ENCODE results near the gene NUP42. TPM values are rescaled to one million over a fixed set of nuclear protein-coding genes. Genes with fewer than 3 reads are reported as not detected.

Gene NUP42
- total and polyA plus RNA-seq, 2 donors (not counting 3 experiments of a cell fraction or from before 2014, with no cell fraction given), result 31.5 to 38.6 TPM

DNA sequence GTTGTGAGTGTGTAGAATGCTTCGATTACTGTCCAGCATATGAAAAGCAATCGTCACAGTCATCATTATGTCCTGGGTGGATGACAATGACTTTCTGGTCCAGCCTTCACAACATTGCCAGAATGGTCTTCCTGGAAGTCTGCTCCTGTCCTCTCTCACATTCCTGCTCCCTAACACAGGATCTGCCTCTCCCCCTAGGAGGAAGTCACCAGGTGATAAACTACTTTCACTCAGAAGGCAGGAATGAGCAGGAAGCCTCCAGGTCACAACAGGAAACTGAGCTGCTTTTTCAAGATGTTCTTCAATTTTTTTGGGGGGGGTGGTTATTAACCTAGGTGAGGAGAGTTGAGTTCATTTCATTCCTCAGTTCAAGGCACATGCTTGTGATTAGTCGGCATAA lies 51.1 kb downstream of the NUP42 start:
- FAIRE-seq (no peak), DNase-seq (ENCODE audit: low read depth, low spot score) (no peak)
- no peak overlapping the region for H3K4me2 ChIP-seq (ENCODE audit: insufficient read depth, low read length)
- H3K4me1 ChIP-seq (ENCODE audit: control insufficient read depth, extremely low read depth, insufficient read depth, low read length), result no peaks in the 10 kb centered on the region
- no peaks in the 10 kb centered on the region for H4K20me1 ChIP-seq (replicated peaks; ENCODE audit: control insufficient read depth, extremely low read depth, insufficient read depth, low read length)
- H2AFZ ChIP-seq (ENCODE audit: low read depth, low read length), result no peak overlapping the region
- H3K4me3 ChIP-seq (replicated peaks in 1 of 3; ENCODE audit: insufficient read depth in 1 of 3, low read depth in 1 of 3, low read length in 3 of 3), result no peak overlapping the region
- POLR2A ChIA-PET, result no interaction called here
- H3K79me2 ChIP-seq (ENCODE audit: control insufficient read depth, insufficient read depth, low read length), result no peaks in the 10 kb centered on the region
- H3K9me3 ChIP-seq (replicated peaks; ENCODE audit: control insufficient read depth, insufficient read depth, low read length), result no peaks in the 10 kb centered on the region
- no TSS peak for BruUV-seq (replicated peaks)
- no peaks in the 10 kb centered on the region for H3K36me3 ChIP-seq (ENCODE audit: control insufficient read depth in 2 of 2, extremely low read depth in 1 of 2, insufficient read depth in 2 of 2, low read length in 2 of 2)
- CTCF ChIA-PET, result no interaction called here
- H3K27me3 ChIP-seq (ENCODE audit: control insufficient read depth in 2 of 2, insufficient read depth in 2 of 2, low read length in 2 of 2), result peaks cover 0 to 6% of the 10 kb centered on the region in 2 experiments
- no peak overlapping the region for H3K9ac ChIP-seq (replicated peaks; ENCODE audit: extremely low read depth, insufficient read depth, low read length)
- TF ChIP-seq, protein P1, sequence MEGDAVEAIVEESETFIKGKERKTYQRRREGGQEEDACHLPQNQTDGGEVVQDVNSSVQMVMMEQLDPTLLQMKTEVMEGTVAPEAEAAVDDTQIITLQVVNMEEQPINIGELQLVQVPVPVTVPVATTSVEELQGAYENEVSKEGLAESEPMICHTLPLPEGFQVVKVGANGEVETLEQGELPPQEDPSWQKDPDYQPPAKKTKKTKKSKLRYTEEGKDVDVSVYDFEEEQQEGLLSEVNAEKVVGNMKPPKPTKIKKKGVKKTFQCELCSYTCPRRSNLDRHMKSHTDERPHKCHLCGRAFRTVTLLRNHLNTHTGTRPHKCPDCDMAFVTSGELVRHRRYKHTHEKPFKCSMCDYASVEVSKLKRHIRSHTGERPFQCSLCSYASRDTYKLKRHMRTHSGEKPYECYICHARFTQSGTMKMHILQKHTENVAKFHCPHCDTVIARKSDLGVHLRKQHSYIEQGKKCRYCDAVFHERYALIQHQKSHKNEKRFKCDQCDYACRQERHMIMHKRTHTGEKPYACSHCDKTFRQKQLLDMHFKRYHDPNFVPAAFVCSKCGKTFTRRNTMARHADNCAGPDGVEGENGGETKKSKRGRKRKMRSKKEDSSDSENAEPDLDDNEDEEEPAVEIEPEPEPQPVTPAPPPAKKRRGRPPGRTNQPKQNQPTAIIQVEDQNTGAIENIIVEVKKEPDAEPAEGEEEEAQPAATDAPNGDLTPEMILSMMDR (IDR thresholded peaks at IDR 0.05; ENCODE audit: extremely low read depth in 1 of 2, insufficient read depth in 1 of 2, low read depth in 1 of 2, low read length in 2 of 2), result no peak
- TF ChIP-seq JUN (IDR thresholded peaks at IDR 0.05; ENCODE audit: borderline replicate concordance, insufficient read depth, insufficient read length, low read depth) (no peak), MYC (IDR thresholded peaks at IDR 0.05; ENCODE audit: low read depth, low read length) (no peak), GATA2 (IDR thresholded peaks at IDR 0.05; ENCODE audit: insufficient read depth, insufficient read length, low read depth, low read length) (no peak), POLR2A (IDR thresholded peaks at IDR 0.05; ENCODE audit: low read depth, low read length) (no peak), POLR2AphosphoS5 (IDR thresholded peaks at IDR 0.05; ENCODE audit: insufficient read depth, low read depth, low read length) (no peak), FOS (IDR thresholded peaks at IDR 0.05; ENCODE audit: borderline replicate concordance, insufficient read depth, low read length) (no peak), EZH2 (IDR thresholded peaks at IDR 0.05; ENCODE audit: borderline replicate concordance, low read depth, low read length, severe bottlenecking) (no peak)
- TF ChIP-seq, protein P2, sequence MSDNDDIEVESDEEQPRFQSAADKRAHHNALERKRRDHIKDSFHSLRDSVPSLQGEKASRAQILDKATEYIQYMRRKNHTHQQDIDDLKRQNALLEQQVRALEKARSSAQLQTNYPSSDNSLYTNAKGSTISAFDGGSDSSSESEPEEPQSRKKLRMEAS (IDR thresholded peaks at IDR 0.05; ENCODE audit: insufficient read depth, insufficient read length), result no peak
- no peaks in the 10 kb centered on the region for H3K9me1 ChIP-seq (replicated peaks; ENCODE audit: control insufficient read depth, extremely low read depth, insufficient read depth, low read length)
- dilution Hi-C loops (cut with MboI; ENCODE audit: extremely low pct_ligation_motif_present, low sequenced_read_pairs) (no loop called here), intact Hi-C loops (cut with micrococcal nuclease) (no loop called here)
- H3K27ac ChIP-seq (ENCODE audit: insufficient read depth, low read depth, low read length), result no peak overlapping the region

Measured in endothelial cell of umbilical vein (primary cell).